OCI-LY1 (cell line): Measurements from ENCODE around the gene IGSF5.

Experiments
- EZH2 ChIP-seq: fragments of 200-600 bp; sonication (generic), shearing (Covaris generic); IDR thresholded peaks from 2 replicates; pipeline ENCODE4 v1.8.0; 2017; ENCODE audit warnings: borderline replicate concordance, mixed run types, mild to moderate bottlenecking, antibody characterized with exemption, low read length, moderate library complexity, mixed read lengths
- TF ChIP-seq, protein P1 (sequence below): fragments of 200-600 bp; sonication (generic), shearing (Covaris generic); IDR thresholded peaks from 2 replicates; pipeline ENCODE4 v1.5.1; 2017; ENCODE audit warnings: mild to moderate bottlenecking, antibody characterized with exemption, low read length, moderate library complexity, mixed read lengths

DNA sequence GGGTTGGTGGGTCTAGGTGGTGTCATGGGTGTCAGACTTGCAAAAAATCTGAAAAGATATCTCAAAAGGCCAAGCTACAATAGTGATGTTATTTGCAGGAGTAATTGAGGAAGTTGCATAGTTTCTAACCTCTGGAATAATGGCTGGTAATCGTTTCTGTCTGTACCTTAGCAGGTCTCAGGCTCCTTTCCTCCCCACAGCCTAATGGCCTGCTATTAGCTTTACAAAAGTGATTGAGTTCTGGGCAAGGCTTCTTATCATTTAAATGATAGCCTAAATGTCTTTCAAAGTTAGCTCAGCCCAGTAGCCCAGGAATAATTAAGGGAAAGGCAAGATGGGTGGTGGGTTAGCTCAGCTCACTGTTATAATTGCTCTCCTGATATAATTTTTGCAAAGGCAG, 37.7 kb upstream of the IGSF5 start:
- TF ChIP-seq, protein P1, sequence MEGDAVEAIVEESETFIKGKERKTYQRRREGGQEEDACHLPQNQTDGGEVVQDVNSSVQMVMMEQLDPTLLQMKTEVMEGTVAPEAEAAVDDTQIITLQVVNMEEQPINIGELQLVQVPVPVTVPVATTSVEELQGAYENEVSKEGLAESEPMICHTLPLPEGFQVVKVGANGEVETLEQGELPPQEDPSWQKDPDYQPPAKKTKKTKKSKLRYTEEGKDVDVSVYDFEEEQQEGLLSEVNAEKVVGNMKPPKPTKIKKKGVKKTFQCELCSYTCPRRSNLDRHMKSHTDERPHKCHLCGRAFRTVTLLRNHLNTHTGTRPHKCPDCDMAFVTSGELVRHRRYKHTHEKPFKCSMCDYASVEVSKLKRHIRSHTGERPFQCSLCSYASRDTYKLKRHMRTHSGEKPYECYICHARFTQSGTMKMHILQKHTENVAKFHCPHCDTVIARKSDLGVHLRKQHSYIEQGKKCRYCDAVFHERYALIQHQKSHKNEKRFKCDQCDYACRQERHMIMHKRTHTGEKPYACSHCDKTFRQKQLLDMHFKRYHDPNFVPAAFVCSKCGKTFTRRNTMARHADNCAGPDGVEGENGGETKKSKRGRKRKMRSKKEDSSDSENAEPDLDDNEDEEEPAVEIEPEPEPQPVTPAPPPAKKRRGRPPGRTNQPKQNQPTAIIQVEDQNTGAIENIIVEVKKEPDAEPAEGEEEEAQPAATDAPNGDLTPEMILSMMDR: no peak
- TF ChIP-seq EZH2: no peak
